Measurements from ENCODE around the gene ATL1. TPM values are rescaled to one million over a fixed set of nuclear protein-coding genes. Genes with fewer than 3 reads are reported as not detected.
"Not testable (repeated sequence)": the region's sequence is repeated elsewhere in the genome, so short reads cannot be mapped to it uniquely, and the experiment has no call there.

ATL1 gene
- total RNA-seq, 3 donors from 2014 or later, result 12.0 to 15.1 (median 13.1) TPM

DNA sequence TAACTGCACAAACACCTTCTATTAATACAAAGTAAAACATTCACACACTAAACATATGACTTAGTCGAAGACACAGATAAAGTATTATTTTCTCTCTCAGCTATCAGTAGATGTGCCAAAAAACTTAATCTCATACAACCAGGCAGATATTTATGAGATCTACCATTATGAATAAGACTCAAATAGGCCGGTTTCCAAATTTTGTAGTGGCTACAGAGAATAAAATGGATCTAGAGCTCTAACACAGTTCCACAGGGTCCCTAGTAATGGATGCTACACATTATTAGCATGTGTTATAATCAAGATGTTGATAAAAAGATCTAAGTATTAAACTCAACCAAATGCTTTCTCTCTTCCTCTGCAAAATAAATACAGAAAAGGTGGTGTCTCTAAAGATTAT is 97.8 kb downstream of the ATL1 start:
- no peaks in the 10 kb centered on the region for H3K4me1 ChIP-seq (ENCODE audit: low read depth)

DNA sequence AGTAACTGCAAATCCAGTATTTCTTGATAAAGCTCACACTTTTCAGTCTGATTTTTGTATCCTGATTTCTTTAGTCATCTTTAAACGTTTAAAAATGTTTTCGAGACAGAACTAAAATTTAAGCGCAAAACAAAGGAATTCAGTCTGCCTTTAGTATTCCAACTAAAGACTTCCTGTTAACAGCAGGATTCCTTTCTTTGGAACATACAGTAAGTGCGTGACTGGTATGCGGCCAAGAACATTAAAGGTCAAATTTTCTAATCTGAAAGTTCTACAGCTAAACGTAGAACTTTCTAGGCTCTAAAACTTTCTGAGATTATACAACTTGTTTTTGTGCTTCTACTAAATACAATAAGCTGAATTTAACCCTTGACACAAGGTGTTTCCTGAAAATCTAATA is 98.3 kb downstream of the ATL1 start:
- H3K4me3 ChIP-seq, result no peak overlapping the region
- H3K36me3 ChIP-seq (ENCODE audit: low read depth), result no peaks in the 10 kb centered on the region
- H3K4me1 ChIP-seq (ENCODE audit: low read depth), result no peaks in the 10 kb centered on the region
- no peak for ATAC-seq
- intact Hi-C loops (cut with DNase I, micrococcal nuclease), result no loop called here
- no peaks in the 10 kb centered on the region for H3K9me3 ChIP-seq
- TF ChIP-seq, protein P1, sequence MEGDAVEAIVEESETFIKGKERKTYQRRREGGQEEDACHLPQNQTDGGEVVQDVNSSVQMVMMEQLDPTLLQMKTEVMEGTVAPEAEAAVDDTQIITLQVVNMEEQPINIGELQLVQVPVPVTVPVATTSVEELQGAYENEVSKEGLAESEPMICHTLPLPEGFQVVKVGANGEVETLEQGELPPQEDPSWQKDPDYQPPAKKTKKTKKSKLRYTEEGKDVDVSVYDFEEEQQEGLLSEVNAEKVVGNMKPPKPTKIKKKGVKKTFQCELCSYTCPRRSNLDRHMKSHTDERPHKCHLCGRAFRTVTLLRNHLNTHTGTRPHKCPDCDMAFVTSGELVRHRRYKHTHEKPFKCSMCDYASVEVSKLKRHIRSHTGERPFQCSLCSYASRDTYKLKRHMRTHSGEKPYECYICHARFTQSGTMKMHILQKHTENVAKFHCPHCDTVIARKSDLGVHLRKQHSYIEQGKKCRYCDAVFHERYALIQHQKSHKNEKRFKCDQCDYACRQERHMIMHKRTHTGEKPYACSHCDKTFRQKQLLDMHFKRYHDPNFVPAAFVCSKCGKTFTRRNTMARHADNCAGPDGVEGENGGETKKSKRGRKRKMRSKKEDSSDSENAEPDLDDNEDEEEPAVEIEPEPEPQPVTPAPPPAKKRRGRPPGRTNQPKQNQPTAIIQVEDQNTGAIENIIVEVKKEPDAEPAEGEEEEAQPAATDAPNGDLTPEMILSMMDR (IDR thresholded peaks at IDR 0.05), result no peak
- no peak for DNase-seq

More for the DNA sequence above, 97.8 kb downstream of the ATL1 start:
- H3K36me3 ChIP-seq (ENCODE audit: low read depth), result no peaks in the 10 kb centered on the region
- TF ChIP-seq, protein P1 (IDR thresholded peaks at IDR 0.05), result no peak
- ATAC-seq, result no peak
- intact Hi-C loops (cut with DNase I, micrococcal nuclease), result no loop called here
- H3K9me3 ChIP-seq, result no peaks in the 10 kb centered on the region
- no peak overlapping the region for H3K4me3 ChIP-seq
- DNase-seq, result no peak

DNA sequence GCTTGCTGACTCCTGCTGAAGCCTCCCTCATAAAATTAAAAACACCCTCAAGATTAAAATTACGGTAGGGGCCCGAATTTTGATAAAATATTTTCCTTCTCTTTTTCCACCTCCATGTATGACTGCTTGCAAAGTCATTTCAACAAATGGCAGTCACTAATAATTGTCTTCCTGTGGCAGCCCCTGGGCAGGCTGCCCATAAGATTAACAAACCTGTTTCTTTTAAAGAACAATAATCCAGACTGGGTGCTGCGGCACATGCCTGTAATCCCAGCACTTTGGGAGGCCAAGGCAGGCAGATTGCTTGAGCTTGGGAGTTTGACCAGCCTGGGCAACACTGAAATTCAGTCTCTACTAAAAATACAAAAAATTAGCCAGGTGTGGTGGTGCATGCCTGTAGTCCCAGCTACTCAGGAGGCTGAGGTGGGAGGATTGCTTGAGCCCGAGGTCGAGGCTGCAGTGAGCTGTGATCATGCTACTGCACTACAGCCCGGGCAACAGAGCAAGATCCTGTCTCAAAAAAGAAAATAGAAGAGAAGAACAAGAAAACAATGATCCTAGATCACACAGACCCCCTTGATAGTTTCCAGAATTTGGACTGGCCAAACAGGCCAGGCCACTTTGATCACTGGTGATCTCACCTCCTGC is 99.5 kb downstream of the ATL1 start:
- H3K9me3 ChIP-seq, result no peaks in the 10 kb centered on the region
- intact Hi-C loops (cut with DNase I, micrococcal nuclease), result no loop called here
- H3K36me3 ChIP-seq (ENCODE audit: low read depth), result no peaks in the 10 kb centered on the region
- TF ChIP-seq, protein P1 (IDR thresholded peaks at IDR 0.05), result no peak
- no peak for DNase-seq
- no peaks in the 10 kb centered on the region for H3K4me1 ChIP-seq (ENCODE audit: low read depth)
- no peak overlapping the region for H3K4me3 ChIP-seq
- no peak for ATAC-seq

DNA sequence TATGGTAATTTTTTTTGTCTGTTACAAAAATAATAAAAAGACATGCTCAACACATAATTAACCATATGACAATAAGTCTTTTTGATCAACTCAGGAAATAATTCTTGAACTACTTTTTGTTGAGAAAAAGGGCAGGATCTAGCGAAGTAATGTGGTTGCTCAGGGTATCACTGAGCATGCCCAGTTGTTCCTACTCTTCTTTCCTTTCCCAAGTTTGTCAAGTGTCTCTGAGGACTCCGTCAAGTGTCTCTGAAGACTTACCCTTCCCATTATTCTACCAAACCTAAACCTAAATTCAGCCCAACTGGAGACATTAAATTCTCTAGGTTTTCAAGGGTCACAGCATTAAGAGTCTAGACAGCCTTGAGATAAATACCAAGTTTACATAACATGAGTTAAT is 104.6 kb downstream of the ATL1 start:
- H3K4me1 ChIP-seq (ENCODE audit: low read depth); H3K4me3 ChIP-seq; ATAC-seq; H3K9me3 ChIP-seq; H3K36me3 ChIP-seq (ENCODE audit: low read depth); DNase-seq; intact Hi-C loops (cut with DNase I, micrococcal nuclease): not testable (repeated sequence)

DNA sequence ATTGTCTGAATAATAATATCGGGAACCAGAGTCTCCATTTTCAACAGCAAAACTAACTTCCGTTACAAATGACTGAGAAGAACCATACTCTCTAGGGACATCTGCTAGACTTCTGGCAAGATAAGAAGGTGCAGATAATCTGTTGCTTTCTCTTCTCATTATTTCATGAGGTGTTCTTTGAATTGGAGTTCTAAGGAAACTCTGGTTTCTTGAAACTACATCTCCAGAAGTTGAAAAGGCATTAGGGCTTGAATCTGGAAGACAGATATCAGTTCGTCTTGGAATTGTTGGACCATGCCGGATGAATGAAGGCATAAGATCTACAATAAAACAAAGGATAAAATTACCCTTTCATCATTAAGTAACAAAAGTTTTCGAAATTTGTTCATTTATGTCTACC is 105.4 kb downstream of the ATL1 start:
- intact Hi-C loops (cut with DNase I, micrococcal nuclease); H3K9me3 ChIP-seq; ATAC-seq; H3K4me3 ChIP-seq; H3K4me1 ChIP-seq (ENCODE audit: low read depth); DNase-seq; H3K36me3 ChIP-seq (ENCODE audit: low read depth): not testable (repeated sequence)

DNA sequence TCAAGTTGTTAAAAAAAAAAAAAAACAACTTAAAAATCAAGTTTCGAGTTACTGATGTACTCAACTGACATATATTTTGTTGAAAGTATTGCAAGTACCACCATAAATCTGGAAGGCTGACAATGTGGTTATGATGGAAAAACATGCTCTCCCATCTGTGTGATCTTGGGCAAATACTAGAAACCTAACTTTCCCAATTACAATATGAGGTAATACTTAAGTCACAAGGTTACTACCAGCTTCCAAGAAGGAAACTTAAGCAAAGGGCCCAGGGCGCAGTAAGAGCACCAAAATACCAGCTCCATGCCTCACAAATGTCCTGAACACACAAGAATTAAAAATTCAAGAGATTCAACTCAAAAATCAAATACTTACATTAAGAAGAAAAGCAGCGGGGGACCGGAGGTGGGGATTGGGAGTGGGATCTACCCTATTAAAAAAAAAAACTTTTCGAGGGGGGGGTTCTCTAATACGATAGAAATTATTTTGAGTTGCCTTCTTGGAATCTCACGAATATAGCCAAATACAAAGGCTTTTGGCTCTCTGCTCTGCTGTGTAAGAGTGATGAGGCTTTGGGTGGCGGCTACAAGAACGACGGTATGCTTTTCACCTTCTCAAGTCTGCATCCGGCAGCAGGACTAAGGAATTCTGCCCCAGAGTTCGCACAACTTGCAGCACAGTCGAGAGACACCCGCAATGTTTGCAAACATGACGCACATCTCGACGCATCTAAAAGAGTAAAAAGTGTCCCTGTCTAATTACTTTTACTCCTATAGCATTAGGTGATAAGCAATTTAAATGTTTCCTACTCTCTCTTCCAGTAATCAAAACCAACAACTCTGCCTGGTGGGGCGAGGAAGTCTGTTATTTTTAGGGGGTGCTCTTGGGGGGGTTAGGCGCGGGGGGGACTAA is 107.1 kb downstream of the ATL1 start:
- peak; percentile 35 for ATAC-seq
- no peaks in the 10 kb centered on the region for H3K36me3 ChIP-seq (ENCODE audit: low read depth)
- DNase-seq, result peak in 2 of 3 donors; percentile 47 to 49
- H3K4me1 ChIP-seq (ENCODE audit: low read depth), result no peaks in the 10 kb centered on the region
- no peaks in the 10 kb centered on the region for H3K9me3 ChIP-seq
- intact Hi-C loops (cut with DNase I, micrococcal nuclease), result no loop called here
- peak overlapping the region; percentile 66 for H3K4me3 ChIP-seq
- TF ChIP-seq, protein P1 (IDR thresholded peaks at IDR 0.05), result no peak

Data from mucosa of descending colon (tissue), 3 donors.